Measurements from ENCODE around the gene ARID3A.

ARID3A gene

DNA sequence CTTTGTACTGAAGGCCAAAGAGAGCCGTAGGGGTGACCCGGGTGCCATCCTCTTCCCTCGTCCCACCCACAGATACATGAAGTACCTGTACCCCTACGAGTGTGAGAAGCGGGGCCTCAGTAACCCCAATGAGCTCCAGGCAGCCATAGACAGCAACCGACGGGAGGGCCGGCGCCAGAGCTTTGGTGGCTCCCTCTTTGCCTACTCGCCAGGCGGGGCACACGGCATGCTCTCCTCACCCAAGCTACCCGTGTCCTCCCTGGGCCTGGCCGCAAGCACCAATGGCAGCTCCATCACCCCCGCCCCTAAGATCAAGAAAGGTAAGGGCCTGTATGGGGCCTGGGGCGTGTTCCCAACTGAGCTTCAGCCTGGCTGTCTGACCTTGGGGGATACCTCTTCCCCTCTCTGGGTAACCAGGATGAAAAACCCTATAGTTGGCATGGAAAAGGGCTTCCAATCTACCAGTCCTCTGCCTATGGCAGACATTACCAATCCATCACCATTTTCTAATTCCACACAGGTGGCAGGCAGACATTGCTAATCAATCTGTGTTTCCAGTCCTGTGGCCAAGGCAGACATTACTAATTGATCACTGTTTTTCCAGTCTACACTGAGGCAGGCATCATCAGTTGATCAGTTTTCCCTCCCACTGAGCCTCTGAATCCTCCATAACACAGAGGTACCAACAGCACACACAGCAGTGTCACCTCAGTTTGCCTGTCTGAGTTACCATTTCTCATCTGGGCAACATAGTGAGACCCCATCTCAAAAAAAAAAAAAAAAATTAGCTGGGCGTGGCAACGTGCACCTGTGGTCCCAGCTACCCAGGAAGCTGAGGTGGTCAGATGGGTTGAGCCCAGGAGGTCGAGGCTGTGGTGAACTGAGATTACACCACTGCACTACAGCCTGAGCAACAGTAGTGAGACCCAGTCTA, 39.2 kb downstream of the ARID3A start:
- no peak for DNase-seq (ENCODE audit: low read depth)

DNA sequence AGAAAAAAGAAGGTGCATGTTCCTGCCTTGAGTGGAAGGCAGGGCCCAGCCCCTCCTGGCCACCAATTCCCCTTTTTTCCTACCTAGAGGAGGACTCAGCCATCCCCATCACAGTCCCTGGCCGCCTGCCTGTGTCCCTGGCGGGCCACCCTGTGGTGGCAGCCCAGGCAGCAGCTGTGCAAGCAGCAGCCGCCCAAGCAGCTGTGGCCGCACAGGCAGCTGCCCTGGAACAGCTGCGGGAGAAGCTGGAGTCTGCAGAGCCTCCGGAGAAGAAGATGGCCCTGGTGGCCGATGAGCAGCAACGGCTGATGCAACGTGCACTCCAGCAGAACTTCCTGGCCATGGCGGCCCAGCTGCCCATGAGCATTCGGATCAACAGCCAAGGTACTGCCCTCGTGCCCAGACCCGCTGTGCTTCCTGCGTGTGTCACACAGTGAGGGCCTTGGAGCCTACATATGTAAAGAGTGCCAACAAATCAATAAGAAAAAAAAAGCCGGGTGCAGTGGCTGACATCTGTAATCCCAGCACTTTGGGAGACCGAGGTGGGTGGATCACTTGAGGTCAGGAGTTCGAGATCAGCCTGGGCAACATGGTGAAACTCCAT, 40.8 kb downstream of the ARID3A start:
- DNase-seq (ENCODE audit: low read depth): no peak

DNA sequence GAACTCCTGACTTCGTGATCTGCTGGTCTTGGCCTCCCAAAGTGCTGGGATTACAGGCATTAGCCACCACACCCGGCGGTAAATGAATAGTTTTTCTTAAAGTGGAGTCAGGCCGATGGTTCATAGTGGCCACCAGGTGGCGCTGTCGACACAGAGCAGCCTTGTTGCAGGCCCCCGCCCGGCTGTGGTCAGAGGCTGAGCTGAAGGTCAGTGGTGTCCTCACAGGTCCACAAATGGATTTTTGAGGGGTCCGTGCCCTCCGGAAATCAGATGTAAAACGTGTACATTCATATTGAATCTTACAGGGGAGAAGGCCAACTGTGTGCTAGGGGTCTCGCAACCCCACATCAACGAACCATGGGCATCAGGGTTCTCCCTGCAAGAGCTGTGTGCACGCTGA, 44.9 kb downstream of the ARID3A start:
- DNase-seq (ENCODE audit: low read depth): no peak

DNA sequence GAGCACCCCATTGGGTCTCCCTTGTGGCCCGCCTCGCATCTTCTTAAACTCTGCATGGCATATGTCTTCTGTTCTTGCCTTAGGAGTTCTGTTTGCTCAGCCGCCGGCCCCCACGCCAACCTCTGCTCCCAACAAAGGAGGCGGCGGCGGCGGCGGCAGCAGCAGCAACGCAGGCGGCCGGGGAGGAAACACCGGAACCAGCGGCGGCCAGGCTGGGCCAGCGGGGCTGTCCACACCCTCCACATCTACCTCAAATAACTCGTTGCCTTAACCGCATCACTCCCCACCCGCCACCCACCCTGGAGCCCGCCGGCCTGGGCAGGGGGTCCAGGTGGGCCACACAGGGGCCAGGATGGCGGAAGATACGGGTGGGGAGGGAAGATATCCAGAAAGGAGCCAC, 46.0 kb downstream of the ARID3A start:
- no peak for DNase-seq (ENCODE audit: low read depth)

DNA sequence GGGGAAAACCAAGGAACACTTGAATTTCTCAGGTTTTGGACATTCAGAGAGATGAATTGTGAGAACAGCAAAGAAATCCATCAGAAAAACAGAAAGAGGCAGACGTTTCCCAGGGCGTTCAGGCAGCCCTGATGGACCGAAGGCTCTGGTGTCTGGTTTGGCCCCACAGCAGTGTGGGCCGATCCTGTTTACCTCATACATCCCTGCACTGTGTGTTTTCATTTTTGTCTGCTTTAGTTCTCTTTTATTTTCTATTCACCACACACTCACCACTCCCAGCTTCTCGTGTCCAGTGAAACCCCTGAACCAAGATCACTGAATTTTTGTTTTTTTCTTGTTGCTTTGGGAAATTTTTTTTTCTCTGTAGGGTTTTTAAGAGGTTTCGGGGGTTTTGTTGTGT, 46.4 kb downstream of the ARID3A start:
- no peak for DNase-seq (ENCODE audit: low read depth)

DNA sequence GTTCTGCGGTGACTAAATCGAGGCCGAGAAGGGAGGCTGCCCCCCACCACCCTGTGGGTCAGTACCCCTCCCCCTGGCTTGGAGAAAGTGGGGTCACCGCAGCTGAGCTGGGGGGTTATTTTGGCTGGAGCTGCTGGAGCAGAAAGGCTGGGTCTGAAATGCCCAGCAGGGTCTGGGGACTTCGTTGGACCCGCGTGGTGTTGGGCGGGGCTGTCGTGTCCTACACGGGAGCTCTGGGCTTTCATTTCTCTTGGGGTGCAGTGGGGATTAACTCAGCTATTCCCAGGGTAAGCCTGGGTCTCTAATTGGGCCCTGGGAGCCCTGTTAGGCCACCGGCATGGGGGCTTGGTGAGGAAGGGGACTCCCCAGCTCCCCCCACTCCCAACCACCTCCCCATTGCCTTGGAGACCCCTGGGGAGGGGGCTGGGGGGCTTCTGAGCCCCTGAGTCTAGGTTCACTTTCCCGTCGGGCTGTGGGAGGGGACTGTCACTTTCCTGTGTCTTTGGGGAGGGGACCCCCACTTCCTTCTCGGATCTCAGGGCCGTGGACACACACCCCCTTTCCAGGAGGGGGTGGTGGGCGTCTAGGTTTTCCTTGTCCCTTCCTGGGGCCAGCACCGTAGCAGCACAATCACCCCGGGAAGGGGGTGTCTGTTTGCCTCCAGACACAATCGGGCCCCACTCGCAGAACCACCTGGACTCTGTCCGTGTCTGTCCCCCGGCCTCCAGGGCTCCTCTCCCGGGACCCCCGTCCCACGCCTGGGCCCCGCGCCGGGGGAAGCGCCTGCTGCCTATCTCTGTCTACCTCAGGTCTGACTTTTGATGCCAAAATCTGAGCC, 48.1 kb downstream of the ARID3A start:
- DNase-seq (ENCODE audit: low read depth): no peak

DNA sequence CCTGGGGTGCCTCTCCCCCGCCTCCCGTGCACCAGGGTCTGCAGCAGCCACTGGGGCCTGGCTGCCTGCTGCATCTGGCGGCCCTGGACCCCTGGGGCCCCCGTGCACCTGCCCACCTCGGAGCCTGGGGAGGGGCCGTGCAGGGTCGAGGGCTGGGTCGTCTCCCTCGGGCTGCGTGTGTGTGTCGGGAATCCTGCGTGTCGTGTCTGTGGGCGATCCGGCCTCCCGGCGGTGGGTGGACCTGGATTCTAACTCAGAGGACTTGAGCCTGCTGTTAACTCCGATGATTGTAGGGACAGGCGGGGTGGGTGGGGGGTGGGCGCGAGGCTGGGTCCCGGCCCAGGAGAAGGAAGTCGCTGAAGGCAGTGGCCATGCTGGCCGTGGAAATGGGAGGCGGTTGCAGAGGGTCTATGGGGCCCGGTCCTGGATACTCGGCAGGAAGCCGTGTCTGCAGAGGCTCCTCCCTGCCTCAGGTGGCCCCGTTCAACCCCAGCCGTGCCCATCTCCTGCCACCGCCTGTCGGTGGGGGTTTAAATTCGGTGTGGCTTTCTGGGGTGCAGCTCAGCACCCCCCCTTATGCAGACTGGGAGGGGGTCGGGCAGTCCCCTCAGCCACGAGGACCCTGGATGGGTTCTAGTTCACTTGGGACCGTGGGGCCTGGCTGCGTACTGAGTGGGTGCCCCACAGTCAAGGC, 48.9 kb downstream of the ARID3A start:
- DNase-seq (ENCODE audit: low read depth): no peak

DNA sequence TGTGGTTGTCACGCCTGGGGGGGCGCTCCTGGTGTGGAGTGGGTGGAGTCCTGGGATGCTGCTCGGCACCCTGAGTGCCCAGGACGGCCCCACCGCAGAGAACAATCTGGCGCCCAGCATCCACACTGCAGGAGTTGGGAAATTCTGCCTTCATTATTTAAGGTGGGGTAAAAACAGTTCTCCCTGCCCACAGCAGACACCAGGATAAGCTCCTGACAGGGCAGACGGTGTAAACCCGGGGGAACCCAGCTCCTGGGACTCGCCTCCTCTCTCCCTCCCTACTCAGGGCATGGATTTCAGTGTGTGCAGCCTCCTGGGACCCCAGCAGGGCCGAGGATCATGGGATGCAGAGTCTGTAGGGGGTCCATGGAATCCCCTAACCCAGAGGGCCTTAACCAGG, 50.6 kb downstream of the ARID3A start:
- no peak for DNase-seq (ENCODE audit: low read depth)

DNA sequence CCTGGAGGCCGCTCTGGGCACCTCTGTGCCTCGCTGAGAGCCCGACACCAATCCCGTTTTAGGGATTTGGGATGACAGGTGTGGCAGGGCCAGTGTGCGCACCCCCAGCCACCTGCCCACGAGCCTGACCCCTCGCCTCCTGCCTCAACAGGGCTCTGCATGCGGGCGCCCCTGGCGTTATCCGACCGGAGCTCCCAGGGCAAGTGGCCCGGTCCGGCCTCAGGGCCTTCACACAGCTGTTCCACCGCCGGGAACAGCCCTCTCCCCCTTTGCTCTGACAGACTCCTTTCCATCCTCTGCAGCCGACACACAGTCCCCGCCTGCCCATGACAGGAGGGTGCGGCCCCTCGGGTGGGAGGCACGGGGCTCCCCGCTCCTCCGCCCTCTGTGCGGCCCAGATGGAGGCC, 51.2 kb downstream of the ARID3A start:
- no peak for DNase-seq (ENCODE audit: low read depth)

DNA sequence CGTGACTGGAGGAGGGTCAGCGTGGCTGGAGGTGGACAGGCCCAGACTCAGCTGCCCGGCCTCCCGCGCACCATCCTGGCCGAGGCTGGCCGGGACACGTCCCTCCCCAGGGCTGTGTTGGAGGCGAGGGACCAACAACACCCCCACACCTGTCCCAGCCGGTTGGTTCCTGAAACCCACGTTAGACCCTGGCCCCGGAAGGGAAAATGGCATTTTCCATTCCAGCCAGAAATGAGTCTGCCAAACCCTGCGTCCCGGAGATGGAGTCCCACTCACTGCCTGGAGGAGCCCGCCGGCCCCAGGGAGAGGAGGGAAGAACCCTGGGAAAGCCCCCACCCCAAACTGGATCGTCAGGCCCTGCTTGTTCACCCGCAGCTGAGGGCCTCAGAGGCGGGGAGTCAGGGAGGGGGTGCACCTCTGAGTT, 53.5 kb downstream of the ARID3A start:
- no peak for DNase-seq (ENCODE audit: low read depth)

DNA sequence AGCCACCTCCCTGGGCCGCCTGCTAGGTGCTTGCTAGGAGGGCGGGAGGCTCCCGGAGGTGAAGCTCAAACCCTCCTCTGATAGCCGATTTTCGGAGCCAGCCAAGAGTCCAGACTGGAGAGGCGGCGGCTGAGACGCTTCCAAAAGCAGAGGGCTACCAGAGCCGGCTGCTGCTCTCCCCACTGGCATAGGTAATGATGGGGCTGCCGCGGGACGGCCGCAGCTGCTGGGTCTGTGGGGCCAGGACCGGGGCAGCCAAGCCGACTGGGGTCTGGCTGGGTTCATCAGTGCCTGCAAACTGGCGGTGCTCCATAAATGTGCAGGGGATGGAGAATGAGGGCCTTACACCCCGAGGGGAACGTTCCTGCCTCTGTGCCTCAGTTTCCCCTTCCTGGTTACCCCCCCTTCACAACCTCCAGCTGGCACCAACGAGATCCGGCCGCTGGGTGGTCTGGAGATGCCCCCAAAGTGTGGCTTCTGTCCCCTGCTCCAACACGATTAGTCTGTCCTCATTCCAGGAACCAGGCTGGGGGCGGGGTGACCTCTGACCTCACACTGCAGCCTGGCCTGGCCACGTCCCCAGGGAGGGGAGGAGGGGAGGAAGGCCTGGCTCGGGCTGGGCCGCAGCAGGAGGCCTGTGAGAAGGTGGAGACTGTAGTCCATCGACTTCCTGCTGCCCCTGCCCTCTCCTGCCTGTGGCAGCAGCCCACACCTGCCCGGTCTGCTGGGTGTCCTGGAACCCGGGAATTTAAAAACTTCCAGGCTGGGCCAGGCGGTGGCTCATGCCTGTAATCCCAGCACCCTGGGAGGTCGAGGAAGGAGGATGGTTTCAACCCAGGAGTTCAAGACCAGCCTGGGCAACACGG, 54.5 kb downstream of the ARID3A start:
- DNase-seq (ENCODE audit: low read depth): no peak

DNA sequence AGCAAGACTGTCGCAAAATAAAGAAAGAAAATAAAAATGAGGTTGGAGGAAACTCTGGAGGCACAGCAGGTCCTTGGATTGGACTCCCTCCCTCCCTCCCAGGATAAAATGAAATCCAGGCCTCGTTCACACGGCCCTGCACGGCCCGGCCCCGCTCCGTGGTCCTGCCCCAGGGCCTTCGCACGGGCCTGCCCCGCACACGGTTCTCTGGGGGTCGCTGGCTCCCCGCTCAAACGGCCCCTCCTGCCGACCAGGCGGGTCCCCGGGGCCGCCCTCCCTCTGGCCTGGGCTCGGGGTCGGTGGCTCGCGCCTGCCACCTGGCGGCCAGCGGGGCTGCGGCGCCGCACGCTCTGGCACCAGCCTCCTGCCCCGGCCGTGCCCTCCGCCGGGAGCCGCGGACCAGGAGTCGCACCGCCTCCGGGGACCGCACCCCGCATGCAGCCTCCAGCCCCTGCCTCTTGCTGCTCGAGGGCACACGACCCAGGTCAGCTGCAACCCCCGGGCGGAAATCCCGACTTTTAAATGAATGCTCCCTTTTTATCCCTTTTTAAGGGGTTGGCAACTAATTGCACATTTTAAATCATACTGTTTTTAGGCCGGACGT, 56.8 kb downstream of the ARID3A start:
- DNase-seq (ENCODE audit: low read depth): no peak

DNA sequence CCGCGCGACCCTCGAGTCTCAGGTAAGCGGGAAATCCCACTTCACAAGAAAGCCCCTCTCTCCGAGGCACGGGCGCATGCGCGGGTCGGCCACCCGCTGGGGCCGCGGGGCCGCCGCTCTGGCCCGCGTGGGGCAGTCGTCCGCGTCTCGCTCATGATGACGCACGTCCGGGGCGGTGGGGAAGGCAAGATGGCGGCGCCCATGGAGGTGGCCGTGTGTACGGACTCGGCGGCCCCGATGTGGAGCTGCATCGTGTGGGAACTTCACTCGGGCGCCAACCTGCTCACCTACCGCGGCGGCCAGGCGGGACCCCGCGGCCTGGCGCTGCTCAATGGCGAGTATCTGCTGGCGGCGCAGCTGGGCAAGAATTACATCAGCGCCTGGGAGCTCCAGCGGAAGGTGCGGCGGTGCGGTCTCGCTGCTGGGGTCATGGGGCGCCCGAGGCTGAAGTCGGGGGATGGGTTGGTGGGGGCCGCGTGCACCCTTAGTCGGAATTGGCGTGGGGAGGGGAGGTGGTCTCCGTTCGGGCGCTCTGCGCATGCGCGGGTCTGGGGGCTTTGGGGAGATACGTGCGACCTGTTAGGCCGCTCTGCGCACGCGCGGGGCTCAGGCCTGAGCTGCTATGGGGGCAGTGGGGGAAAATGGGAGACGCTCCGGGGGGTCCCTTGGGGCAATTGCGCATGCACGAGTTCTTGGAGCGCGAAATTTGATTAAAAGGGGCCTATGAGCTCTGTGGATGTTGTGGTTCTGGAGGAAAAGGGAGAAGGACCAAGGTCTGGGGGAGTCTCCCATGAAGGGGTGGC, 58.5 kb downstream of the ARID3A start, which contains the start of gene WDR18:
WDR18 (plus strand) TSS at position 181 of the 803 bp plus-strand sequence; CDS start at position 190, 9 bp downstream.
- peak; percentile 27 for DNase-seq (ENCODE audit: low read depth)

DNA sequence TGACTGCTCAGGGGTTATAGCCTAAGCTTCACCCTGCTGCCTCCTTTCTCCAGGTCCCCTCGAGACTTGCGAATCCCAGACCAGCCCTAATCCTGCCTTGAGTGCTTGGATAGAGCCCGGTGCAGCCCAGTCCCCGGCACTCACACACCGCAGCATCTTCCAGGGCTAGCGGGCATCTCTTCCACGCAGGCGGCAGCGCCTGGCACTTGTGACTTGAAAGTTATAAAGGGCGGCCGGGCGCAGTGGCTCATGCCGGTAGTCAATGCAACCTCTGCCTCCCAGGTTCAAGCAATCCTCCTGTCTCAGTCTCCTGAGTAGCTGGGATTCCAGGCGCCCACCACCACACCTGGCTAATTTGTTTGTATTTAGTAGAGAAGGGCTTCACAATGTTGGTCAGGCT, 60.2 kb downstream of the ARID3A start:
- no peak for DNase-seq (ENCODE audit: low read depth)

DNA sequence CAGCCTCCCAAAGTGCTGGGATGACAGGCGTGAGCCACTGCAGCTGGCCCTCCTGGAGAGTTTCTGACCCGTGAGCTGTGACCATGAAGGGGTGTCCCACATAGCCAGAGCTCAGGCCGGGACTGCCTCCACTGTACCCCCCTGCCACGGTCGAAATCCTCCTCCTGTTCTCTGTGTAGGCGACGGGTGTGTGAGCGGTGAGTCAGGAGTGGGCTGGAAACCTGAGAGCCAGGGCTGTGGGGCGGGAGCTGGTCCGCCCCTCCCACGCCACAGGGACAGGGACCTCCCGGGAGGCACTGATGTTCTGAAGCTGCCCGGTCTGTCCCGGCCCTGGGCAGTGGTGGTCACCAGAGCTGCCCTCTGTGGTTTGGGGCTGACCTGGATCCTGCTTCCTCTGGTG, 62.2 kb downstream of the ARID3A start:
- no peak for DNase-seq (ENCODE audit: low read depth)

DNA sequence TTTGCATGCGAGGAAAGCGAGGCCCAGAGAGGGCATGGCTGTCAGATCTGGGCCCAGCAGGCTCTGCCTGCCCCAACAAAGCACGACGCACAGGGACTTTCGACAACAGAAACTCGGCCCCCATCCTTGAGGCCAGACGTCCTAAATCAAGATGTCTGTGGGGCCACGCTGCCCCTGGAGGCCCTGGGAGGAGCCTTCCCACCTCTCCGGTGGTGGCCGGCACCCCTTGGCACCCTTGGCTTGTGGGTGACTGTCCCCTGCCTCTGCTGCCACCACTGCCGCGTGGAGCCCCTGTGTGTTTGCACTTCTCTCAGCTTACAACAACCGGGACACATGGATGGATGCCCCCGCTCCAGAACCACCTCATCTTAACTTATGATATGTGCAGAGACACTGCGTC, 62.7 kb downstream of the ARID3A start:
- no peak for DNase-seq (ENCODE audit: low read depth)

DNA sequence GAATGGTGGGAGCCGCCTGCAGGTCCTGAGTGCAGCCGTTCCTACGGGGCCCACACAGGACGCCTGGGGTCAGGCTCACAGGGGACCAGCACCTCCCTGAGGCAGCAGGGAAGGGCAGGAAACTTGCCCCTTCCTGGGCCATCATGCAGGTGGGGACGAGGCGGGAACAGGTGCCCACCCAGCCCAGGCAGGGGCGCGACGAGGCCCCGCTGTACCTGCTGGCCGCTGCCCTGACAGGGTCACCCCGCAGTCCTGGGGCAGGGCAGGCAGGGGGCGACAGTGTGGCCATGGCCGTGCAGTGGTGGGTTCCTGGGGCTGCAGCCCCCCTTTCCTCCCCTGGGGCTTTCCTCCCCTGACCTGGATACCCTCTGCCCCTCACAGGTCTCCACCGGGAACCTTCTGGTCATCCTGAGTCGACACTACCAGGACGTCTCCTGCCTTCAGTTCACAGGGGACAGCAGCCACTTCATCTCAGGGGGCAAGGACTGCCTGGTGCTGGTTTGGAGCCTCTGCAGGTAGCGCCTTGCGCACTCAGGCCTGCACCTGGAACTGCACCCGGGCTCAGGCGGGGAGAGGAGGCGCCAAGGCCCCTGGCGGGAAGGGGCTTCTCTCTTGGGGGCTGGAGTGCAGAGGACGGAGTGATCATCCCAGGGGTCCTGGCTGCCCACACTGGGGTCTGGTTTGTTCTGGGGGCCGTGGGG, 63.7 kb downstream of the ARID3A start:
- DNase-seq (ENCODE audit: low read depth): no peak

DNA sequence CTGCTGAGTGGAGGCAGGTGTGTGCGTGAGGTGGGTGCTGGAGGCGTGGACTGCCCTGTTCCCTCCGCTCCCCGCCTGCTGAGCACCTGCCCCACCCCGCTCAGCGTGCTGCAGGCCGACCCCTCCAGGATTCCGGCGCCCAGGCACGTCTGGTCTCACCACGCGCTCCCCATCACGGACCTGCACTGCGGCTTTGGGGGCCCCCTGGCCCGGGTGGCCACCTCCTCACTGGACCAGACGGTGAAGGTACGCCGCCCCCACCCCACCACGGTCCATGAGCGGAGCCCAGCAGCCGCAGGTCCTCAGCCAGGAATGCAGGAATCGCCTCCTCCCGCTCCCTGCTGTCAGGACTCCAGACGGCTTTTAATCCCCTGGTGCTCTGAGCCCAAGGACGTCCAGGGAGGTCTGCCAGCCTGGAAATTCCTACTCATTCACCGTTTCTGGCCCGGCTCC, 64.3 kb downstream of the ARID3A start:
- no peak for DNase-seq (ENCODE audit: low read depth)

DNA sequence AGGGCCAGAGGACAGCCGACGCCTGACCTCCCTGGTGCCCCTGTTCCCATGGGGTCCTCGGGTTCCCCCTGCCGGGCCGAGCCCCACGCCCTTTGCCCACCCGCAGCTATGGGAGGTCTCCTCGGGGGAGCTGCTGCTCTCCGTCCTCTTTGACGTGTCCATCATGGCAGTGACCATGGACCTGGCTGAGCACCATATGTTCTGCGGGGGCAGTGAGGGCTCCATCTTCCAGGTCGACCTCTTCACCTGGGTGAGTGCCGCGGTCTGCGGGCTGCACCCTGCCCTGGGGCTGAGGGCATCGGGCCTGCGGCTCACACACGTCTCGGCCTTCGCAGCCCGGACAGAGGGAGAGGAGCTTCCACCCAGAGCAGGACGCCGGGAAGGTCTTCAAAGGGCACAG, 64.9 kb downstream of the ARID3A start:
- no peak for DNase-seq (ENCODE audit: low read depth)

Data from GM04503 (cell line).